Heart left ventricle (tissue), 13 donors: ENCODE results near the gene MTLN.

Experiments used
- POLR2A ChIP-seq, 2 donors: fragments of 450-650 bp; IDR thresholded peaks; one replicate each; pipeline ENCODE4 v1.6.1; 2017; ENCODE audit warnings: antibody characterized with exemption in 2 of 2, mild to moderate bottlenecking in 2 of 2, moderate library complexity in 2 of 2
- TF ChIP-seq, protein P1 (sequence below), 12 donors: fragments of 200-600 bp; sonication (generic) in 4 of 12; IDR thresholded peaks; one replicate each; pipeline versions ENCODE4 v1.5.0 to v1.8.0; 2018 to 2022; ENCODE audit warnings: antibody characterized with exemption in 12 of 12, mild to moderate bottlenecking in 5 of 12
- donor health status: ischemic (EF 13 %, LVEDD 7.1; RV severe dilation, severe dysfunction).
- donor health status: DM: no; HTN: yes; CAD: no.
- donor health status: DM: no; HTN: no; CAD: no.
- donor health status: ischemic (EF 25% LVEDD 6.9; RV normal size, moderate dysfunction).
- donor health status: ischemic (EF 25% LVEDD 5.7; RV mildly dilated, moderate dysfunction).
- donor health status: ischemic (EF 35%, LVEDD 5.7; RV mildly dilated, moderate dysfunction).
- donor health status: nonischemic (EF 11% LVEDD 7.7; RV severe dilation, severe dysfunction).
- donor health status: DM: yes; HTN: yes; CAD: no.
- donor health status: PGD.
- donor health status: ischemic (EF 29% LVEDD 5.4; RV normal size, mild dysfunction).
- donor health status: nonischemic (EF 23%, LVEDD 6.1; RV moderate dilation, normal function).

DNA sequence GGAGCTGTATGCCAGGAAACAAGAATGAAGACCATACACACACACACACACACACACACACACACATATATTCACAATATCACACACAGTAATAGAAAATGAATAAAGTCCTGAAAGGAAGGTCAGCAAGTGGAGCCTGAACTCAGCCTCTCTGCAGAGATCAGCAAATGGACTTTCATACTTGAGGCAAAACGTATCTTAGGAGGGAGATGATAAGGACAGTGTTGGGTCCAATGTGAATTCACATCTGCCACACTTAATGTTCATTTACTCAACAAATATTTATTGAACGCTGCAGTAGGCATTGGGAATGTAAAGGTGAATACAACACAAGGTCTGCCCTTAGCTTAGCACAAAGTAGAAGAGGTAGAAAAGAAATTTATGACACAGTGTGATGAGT, 2.7 kb upstream of the MTLN start:
- TF ChIP-seq, protein P1, sequence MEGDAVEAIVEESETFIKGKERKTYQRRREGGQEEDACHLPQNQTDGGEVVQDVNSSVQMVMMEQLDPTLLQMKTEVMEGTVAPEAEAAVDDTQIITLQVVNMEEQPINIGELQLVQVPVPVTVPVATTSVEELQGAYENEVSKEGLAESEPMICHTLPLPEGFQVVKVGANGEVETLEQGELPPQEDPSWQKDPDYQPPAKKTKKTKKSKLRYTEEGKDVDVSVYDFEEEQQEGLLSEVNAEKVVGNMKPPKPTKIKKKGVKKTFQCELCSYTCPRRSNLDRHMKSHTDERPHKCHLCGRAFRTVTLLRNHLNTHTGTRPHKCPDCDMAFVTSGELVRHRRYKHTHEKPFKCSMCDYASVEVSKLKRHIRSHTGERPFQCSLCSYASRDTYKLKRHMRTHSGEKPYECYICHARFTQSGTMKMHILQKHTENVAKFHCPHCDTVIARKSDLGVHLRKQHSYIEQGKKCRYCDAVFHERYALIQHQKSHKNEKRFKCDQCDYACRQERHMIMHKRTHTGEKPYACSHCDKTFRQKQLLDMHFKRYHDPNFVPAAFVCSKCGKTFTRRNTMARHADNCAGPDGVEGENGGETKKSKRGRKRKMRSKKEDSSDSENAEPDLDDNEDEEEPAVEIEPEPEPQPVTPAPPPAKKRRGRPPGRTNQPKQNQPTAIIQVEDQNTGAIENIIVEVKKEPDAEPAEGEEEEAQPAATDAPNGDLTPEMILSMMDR (IDR thresholded peaks at IDR 0.05) = no peak
- no peak for TF ChIP-seq POLR2A (IDR thresholded peaks at IDR 0.05)
